ENCODE data around the gene TMTC2.
A peak's percentile ranks its signal among the peaks of the same experiment; 100 is the strongest.

The TMTC2 gene

DNA sequence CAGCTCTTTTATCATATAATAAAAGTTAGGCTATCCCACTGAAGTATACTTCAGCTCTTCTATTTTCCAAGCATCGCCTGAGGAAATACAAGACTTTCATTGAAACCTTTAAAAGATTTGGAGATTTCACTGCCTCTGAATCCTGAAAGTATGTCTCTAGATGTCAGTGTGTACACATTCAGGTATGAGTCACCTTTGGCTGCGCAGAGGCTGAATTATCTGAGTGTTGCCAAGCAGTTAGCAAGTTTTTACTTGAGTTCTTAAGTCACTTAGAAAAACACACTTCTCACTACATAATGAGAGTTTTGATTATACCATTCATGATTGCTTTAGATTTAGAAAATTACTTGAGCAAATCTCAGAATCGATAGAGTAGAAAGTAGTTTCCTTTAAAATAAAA lies 210.3 kb downstream of the TMTC2 start:
- DNase-seq: no peak

DNA sequence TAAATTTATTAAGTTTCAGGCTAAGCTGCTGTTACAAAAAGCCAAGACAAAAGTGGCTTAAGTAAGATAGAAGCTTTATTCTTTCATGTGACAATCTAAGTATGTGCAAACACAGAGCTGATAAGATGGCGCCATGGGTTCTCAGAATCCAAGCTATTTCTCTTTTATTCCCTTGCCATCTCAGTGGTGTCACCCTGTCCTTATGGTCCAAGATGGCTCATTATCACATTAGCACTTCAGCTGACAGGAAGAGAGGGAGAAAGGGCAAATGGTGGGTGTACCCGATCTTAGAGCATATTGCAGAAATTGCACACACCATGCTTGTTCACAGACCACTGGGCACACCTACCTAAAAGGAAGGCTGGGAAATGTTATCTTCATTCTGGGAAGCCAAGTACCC lies 211.7 kb downstream of the TMTC2 start:
- DNase-seq: no peak

DNA sequence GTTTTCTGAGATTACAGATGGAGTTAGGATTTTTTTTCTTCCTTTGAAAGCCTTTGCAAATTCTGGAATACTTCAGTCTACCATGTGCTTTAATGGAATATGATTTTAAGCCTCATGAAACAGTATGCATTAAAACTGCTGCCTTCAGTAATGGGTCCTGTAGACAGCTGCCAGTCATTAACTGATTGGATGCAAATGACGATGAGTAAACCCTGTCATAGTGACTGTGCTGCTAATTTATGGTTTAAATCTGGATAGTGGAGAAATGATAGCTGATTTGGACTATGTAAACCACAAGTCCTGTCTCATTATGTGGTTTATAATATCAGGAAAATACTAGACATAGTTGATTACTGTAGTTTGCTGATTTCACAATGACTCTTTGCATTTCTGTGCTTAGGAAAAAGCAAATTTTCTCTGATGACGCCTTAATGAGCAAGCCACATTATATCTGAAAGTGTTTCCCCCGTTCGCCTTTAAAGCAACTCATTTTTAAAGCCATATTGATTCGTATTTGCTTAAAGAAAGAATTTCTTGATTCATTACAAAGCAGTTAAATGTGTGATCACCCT lies 217.6 kb downstream of the TMTC2 start:
- DNase-seq: peak; percentile 14

GRCh38 chr12:82910246-82910893 lies 223.7 kb downstream of the TMTC2 start:
- DNase-seq: peak; percentile 97

DNA sequence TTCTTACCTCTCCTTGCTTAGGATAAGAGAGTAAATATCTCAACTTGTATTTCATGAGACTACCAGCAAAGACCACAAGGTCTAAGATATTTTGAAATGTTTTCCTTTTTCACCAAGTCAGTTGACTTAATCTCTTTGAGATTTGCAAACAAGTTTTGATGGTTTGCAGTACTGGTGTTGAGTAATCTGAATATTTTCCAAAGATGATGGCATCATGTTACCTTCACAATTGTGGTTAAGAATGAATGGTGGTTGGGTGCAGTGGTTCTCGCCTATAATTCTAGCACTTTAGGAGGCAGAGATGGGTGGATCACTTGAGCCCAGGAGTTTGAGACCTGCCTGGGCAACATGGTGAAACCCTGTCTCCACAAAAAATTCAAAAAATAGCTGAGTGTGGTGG lies 225.7 kb downstream of the TMTC2 start:
- DNase-seq: no peak

GRCh38 chr12:82919388-82920054 lies 232.8 kb downstream of the TMTC2 start:
- no peak for DNase-seq

DNA sequence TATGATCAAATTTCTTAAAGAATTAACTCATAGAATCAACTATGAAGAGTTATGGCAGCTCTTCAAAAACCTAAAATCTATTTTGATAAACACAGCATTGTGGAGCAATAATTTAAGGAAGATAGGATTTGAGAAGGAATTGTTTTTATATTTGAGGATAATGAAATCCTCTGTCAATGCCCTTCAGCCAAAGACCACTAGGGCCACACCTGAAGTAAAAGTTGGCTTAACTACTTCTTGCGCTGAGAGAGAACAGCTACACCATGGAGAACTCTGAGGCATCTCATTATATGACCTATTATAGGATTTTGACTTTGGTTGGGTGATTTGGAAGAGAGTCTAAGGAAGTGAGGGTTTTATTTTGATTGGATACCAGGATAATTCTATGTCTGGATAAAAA lies 237.2 kb downstream of the TMTC2 start:
- no peak for DNase-seq

- DNase-seq: no peak
Measured at GRCh38 chr12:82926630-82927029, 239.9 kb downstream of the TMTC2 start.

DNA sequence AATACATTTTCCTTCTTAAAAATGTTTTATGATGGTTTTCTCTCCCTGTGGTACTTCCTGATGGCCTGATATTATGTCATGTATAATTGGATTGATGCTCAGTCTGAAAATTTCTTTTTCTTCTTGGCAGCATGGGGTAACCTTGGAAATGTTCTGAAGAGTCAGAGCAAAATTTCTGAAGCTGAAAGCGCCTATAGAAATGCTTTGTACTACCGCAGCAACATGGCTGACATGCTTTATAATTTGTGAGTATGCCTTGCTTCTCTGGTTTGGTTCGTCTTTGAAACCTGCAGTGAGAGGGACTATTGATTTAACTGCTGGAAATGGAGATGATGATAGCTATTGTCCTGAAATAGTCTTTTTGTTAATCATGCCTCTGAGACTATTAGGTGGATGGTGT lies 243.6 kb downstream of the TMTC2 start:
- no peak for DNase-seq

DNA sequence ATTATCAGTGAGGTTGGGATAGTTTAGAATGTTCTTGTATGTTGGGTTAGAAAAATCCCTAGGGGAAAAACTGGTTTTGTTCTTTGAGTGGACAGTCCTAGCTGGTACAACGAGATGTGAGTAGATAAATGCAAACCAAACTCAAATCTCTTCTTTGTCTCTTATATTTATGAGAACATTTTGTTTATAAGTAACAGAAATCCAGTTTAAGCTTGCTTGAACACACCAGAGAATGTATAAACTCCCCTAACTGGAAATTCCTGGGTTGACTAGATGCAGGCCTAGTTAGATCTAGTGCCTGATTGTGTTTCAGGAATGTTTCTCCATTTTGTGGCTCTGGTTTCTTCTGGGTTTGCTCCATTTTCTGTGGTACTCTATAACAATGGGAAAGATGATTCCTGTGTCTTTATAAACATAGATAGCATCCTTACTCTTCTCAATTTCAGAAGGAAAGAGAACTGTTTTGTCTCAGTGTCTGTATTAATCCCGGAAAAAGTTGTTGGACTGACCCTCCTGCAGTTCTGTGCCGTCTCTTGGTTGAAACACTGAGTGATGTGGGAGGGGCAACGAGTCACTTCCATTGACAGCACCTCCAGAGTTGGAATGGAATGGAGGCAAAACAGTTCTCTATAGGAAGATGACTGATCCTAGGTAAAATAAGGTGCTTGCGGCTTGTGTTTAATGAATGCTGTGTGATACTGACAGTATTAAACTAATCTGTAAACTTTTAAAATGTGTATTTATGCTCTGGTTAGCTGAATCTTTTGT lies 244.8 kb downstream of the TMTC2 start:
- DNase-seq: no peak

GRCh38 chr12:82937151-82937550 lies 250.4 kb downstream of the TMTC2 start:
- no peak for DNase-seq

GRCh38 chr12:82942521-82942920 lies 255.8 kb downstream of the TMTC2 start:
- DNase-seq: no peak

DNA sequence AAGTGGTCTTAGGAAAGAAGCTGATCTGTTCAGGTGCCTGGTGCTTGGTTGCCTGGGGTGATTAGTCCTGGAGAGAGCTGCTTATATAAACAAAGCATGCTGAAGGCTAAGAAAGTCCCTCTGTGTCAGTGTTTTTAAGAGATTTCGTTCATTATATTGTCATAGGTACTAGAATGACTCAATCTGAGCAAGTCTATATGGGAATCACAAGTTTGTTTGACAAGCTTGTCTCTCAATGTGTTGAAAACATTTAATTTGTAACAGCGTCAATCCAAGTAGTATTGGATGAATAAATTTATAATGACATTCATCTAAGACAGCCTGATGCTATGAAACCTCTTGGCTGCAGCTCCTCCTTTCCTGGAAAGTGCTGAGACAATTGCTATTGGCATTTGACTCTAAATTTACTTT lies 256.3 kb downstream of the TMTC2 start:
- no peak for DNase-seq

GRCh38 chr12:82948491-82948890 lies 261.8 kb downstream of the TMTC2 start:
- DNase-seq: peak; percentile 18

GRCh38 chr12:82950356-82950755 lies 263.6 kb downstream of the TMTC2 start:
- no peak for DNase-seq

- no peak for DNase-seq
Measured at GRCh38 chr12:82952946-82953345, 266.2 kb downstream of the TMTC2 start.

GRCh38 chr12:82953397-82953796 lies 266.7 kb downstream of the TMTC2 start:
- no peak for DNase-seq

- no peak for DNase-seq
Measured at GRCh38 chr12:82954064-82954463, 267.4 kb downstream of the TMTC2 start.

- no peak for DNase-seq
Measured at GRCh38 chr12:82954572-82954971, 267.9 kb downstream of the TMTC2 start.

GRCh38 chr12:82955043-82955442 lies 268.3 kb downstream of the TMTC2 start:
- DNase-seq: no peak

GRCh38 chr12:82958966-82959365 lies 272.3 kb downstream of the TMTC2 start:
- no peak for DNase-seq

DNA sequence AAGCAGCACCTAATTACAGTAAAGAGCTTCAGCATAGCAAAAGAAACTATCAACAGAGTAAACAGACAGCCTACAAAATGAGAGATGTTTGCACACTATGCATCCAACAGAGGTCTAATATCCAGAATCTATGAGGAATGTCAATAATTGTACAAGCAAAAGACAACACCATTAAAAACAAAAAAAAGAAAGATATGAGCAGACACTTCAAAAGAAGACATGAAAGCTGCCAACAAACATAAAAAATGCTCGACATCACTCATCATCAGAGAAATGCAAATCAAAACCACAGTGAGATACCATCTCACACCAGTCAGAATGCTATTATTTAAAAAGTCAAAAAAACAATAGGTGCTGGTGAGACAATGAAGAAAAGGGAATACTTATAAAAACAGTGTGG lies 273.1 kb downstream of the TMTC2 start:
- DNase-seq: no peak

- DNase-seq: no peak
Measured at GRCh38 chr12:82961835-82962234, 275.1 kb downstream of the TMTC2 start.

DNA sequence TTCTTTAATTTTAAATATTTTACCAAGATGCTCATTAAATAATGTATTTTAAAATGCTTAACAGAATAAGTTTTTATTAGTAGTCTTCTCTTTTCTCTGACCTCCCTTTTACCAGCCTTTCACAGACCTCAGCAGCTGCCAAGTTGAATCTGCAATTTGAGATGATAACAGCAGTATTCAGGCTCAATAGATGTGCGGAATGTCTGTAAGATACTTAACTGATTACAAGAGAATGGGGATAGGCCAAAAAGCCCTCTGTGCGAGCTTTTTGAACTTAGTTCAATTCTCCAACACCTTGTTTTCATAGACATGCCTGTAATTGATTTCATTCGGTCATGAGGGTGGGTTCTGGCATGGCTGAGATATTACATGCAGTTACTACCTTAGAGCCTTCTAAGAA lies 277.2 kb downstream of the TMTC2 start:
- peak; percentile 80 for DNase-seq

Data from NCI-H2171 treated with DMSO at 0.1 percent for 48 hours (cell line).